ENCODE data around the gene NOS3. TPM values are rescaled to one million over a fixed set of nuclear protein-coding genes. Genes with fewer than 3 reads are reported as not detected.
A peak's percentile ranks its signal among the peaks of the same experiment; 100 is the strongest.
"Not testable (repeated sequence)": the region's sequence is repeated elsewhere in the genome, so short reads cannot be mapped to it uniquely, and the experiment has no call there.

The NOS3 gene
- total RNA-seq, 1 donor from 2014 or later: 10.9 TPM

DNA sequence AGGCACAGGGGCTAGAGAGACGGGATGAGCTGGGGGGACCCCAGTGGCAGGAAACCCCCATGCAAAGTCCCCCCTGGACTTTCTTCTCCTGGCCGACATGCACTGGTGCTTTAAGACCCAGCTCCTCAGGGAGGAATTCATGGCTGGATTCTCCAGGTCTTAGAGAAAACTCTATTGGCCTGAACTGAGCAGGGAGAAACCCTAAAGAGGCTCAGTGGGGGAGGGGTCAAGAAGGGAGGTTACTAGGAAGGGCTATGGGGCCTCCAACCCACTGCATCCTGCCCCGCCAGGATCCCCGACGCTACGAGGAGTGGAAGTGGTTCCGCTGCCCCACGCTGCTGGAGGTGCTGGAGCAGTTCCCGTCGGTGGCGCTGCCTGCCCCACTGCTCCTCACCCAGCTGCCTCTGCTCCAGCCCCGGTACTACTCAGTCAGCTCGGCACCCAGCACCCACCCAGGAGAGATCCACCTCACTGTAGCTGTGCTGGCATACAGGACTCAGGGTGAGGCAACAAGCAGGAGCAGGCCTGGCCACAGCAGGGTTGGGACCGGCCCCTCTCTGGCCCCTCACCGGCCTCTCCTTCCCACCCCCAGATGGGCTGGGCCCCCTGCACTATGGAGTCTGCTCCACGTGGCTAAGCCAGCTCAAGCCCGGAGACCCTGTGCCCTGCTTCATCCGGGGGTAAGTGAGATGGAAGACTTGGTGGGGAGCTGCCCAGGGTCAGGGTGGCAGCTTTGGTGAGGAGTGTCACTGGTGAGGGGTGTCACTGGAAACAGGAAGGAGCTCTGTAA is 19.7 kb downstream of the NOS3 start:
- intact Hi-C loops (cut with micrococcal nuclease): no loop called here
- no peak for ATAC-seq
- DNase-seq: no peak

DNA sequence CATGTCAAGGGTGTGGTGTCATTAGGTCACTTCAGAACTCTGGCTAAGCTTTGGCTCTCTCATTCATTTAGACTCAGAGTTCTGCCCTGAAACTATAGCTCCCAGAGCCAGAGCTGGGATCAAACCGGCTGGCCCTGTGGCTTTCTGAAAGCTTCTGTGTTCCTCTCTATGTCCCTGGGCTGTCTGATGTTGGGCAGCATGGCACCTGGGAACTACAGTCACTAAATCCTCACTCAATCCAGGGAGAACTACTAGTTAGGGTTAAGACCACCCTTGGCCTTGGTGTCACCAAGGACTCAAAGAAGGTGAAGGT is 20.2 kb downstream of the NOS3 start:
- intact Hi-C loops (cut with micrococcal nuclease): no loop called here
- no peak for ATAC-seq

DNA sequence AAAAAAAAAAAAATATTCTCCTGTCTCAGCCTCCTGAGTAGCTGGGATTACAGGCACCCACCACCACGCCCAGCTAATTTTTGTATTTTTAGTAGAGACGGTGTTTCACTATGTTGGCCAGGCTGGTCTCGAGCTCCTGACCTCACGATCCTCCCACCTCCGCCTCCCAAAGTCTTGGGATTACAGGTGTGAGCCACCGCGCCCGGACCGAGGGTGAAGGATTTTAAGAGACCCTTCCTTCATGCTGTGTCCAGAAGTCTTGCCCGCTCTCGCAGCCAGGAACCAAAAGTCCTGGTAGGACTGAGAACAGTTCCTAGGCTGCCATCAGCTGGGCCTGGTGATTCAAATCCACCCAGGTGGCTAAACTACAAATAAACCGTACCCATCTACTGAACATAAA is 20.8 kb downstream of the NOS3 start:
- intact Hi-C loops (cut with micrococcal nuclease); ATAC-seq; DNase-seq: not testable (repeated sequence)

More for the DNA sequence above, 20.2 kb downstream of the NOS3 start:
- DNase-seq: no peak

DNA sequence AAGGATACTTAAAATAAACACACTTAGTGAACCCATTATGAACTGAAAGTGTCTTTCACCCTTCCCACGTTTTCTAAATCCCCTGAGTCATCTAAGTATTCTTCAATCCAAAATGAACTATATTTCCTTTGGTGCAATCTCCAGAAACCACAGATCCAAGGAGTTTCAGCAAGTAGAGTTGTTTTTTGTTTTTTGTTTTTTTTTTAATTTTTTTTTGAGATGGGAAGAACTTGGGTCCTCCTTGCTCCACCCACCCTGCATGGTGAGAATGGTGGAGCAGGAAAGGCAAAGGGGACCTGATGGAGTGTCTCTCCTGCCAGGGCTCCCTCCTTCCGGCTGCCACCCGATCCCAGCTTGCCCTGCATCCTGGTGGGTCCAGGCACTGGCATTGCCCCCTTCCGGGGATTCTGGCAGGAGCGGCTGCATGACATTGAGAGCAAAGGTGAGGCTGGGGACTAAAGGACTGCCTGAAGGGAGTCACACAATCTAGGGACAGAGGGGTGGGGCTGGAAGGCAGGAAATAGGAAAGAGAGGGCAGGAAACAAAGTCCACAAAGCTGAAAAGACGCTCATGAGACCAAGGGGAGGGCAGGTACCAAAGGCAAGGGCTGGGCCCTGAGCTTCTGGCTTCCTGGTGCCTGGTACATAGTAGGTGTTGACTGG is 21.3 kb downstream of the NOS3 start:
- no peak for ATAC-seq
- intact Hi-C loops (cut with micrococcal nuclease): no loop called here
- DNase-seq: no peak

DNA sequence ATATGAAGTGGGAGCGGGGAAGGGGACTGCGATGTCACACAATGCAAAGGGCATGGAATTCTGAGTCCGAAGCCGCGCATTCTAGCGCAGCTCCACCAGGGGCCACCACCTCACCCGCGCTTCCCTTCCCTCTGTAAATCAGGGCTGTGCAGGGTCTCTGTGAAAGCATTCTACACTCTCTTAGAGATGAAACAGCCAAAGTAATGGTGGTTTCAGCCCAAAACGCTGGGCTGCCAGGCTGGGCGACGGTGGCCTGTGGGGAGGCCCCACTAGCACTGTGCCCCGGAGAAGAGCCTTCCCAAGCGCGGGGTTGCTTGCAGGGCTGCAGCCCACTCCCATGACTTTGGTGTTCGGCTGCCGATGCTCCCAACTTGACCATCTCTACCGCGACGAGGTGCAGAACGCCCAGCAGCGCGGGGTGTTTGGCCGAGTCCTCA is 22.1 kb downstream of the NOS3 start:
- DNase-seq (no peak), ATAC-seq (peak; percentile 31)
- intact Hi-C loops (cut with micrococcal nuclease): no loop called here

DNA sequence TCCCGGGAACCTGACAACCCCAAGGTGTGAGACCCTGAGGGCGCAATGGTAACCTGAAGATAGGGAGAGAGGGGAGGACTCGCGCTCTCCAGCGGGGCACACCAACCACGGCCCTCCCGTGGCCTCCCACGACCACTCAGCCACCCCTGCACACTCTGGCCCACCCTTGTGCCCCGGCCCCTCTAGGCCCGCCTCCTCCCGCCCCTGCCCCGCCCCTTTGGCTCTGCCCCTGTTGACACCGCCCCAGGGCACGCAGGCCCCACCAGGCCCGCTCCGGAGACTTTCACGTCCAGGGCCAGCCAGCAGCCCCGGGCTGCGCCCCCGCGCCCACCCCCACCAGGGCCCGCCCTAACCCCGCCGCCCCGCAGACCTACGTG is 22.5 kb downstream of the NOS3 start:
- DNase-seq (no peak), ATAC-seq (peak; percentile 20)
- intact Hi-C loops (cut with micrococcal nuclease): no loop called here

DNA sequence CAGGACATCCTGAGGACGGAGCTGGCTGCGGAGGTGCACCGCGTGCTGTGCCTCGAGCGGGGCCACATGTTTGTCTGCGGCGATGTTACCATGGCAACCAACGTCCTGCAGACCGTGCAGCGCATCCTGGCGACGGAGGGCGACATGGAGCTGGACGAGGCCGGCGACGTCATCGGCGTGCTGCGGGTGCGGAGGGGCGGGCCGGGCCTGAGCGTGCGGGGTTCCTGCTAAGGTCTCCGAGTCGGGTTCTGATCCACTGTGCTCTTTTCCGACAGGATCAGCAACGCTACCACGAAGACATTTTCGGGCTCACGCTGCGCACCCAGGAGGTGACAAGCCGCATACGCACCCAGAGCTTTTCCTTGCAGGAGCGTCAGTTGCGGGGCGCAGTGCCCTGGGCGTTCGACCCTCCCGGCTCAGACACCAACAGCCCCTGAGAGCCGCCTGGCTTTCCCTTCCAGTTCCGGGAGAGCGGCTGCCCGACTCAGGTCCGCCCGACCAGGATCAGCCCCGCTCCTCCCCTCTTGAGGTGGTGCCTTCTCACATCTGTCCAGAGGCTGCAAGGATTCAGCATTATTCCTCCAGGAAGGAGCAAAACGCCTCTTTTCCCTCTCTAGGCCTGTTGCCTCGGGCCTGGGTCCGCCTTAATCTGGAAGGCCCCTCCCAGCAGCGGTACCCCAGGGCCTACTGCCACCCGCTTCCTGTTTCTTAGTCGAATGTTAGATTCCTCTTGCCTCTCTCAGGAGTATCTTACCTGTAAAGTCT is 23.1 kb downstream of the NOS3 start:
- peak; percentile 81 for DNase-seq
- ATAC-seq: peak; percentile 33
- intact Hi-C loops (cut with micrococcal nuclease): no loop called here

DNA sequence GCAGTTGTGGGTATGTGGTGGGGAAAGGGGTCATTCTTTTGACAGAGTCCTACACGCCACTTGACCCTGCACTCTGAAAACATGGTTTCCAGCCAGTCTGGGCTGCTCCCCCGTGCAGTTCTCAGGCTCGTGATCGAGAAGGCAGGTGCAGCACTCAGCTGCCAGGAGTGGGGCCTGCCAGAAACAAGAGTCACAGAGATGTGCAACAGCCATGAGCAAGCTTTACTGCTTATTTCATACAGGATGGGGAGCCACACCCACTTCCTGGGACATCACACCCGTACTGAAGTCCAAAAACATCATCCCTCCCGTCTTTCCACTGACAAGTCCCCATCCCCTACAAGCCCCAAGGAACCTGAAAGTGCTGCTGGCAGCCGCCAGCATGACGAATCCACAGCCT is 24.1 kb downstream of the NOS3 start:
- intact Hi-C loops (cut with micrococcal nuclease): no loop called here
- DNase-seq: no peak
- ATAC-seq: no peak

DNA sequence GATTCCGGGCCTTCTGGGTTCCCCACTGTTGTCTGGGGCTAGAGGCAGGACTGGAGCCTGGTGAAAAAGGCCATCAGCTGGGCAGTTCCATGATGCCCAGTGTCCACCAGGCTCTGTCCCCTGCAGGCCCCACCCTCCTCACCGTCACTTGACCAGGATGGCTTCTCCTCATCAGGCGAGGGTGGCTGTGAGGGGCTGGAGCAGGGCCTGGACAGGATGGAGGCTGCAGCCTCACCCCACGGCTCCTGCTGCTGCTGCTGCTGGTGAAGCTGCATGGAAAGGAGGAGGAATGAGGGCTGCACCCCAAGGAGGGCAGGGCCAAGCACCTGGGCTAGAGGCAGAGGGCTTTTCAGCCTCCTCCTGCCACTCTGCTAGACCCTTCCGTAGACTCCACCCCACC is 25.1 kb downstream of the NOS3 start:
- ATAC-seq (no peak), DNase-seq (no peak)
- intact Hi-C loops (cut with micrococcal nuclease): no loop called here

DNA sequence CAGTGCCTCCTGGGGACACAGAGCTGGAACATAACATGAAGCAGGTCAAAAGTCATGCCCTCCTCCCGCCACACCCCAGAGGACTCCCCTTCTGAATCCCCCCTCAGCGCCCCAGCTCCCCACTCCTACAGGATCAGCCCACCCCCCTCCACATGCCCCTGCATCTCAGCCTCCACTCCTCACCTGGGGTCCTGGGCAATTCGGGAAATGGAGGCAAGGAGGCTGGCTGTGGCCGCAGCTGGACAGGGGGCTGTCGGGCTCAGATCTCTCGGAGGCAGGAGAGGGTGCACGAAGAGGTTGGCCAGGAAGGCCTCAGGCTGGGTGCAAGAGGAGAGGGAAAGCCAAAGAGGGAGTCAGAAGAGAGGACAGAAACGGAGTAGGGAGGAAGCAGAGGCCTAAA is 25.7 kb downstream of the NOS3 start:
- intact Hi-C loops (cut with micrococcal nuclease): no loop called here

DNA sequence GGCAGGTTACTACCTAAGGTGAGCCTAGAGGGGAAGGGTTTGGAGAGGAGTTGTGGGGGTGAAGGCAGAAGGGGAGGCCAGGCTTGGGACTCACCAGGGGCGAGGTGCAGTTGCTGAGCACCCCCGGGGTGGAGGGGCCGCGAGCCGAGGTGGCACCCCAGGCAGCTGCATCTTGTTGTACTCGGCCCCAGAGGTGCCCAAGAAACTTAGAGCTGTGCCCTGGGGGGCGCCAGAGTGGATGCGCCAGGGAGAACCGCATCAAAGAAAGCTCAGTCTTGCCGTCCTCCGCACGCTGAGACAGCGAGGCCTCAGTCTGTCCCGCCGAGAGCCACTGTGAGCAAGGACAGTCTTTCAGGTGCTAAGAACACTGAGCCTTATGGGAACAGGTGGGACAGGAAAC is 26.1 kb downstream of the NOS3 start:
- DNase-seq (no peak), ATAC-seq (no peak)
- intact Hi-C loops (cut with micrococcal nuclease): no loop called here

More for the DNA sequence above, 25.7 kb downstream of the NOS3 start:
- DNase-seq: no peak
- ATAC-seq: no peak

DNA sequence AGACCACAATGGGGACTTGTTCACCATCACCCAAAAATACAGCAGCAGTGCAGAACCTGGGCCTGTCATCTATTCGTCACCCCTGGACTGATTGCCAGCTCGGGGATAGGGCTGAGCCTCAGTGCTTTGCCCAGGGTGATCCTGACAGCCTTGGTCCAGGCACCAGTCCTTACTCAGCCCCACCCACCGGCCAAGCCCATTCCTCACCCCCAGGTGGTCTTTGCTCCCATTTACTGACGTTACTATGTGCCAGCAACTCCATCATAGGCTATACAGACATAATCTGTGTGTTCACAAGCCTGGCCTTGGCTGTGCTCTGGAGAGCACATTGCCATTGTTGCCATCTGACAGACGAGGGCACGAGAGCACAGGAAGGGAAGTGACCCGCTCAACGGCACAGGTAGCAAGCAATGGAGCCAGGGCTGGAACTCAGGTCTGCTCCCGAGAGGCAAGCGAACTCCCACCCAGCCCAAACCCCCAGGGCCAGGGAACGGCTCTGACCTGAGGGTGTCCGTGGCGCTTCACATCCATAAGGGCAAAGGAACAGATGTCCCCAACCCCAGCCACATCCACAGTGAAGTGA is 26.6 kb downstream of the NOS3 start:
- intact Hi-C loops (cut with micrococcal nuclease): no loop called here

DNA sequence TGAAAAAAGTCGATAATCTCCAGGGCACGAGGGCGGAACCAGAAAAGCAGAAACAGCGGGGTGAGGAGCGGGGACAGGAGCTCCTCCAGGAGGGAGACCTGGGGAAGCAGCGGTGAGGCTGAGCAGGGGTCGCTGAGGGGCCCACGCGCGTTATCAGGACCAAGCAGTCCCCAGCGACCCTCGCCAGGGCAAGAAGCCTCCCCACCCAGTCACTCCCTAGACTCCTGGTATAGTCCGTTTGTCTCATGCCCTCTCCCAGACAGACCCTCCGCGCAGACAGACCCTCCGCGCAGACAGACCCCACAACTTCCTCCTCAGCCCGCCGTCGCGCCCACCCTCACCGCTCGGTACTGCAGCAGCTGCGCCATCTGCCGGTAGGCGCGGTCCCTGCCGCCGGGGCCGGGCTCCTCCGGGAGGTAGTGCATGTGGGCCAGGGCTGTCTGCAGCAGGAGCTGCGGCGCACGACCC is 27.2 kb downstream of the NOS3 start:
- intact Hi-C loops (cut with micrococcal nuclease): no loop called here
- DNase-seq: peak; percentile 83

More for the DNA sequence above, 26.6 kb downstream of the NOS3 start:
- DNase-seq: no peak
- ATAC-seq: no peak

DNA sequence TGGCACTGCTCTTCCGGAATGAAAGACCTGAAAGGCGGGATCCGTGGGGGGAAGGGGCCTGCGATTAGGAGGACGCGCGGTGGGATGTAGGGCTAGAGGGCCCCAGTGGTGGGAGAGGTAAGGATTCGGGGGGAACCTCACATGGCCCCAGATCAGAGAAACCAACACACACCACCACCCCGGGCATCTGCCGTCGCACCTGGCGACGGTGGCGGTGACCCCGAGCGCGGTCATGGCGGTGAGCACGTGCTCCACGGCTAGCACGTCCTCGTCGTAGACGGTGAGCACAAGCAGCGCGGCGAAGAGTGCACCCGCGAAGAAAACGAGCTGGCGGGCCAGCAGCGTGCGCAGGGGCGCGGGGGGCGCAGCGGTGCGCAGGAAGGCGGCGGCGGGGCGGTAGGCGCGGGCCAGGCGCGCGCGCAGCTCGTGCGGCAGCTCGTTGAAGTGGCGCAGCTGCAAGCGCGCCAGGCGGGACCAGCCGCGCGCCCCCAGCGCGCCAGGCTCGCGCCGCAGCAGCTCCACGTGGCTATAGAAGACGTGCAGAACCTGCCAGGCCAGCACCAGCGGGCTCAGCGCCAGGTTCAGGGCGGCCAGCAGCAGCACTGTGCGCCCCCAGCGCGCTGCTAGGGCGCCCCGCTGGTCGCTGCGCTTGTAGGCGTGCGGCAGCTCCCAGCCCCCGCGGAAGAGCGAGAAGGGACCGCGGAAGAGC is 27.8 kb downstream of the NOS3 start:
- peak; percentile 30 for ATAC-seq
- DNase-seq: peak; percentile 57
- intact Hi-C loops (cut with micrococcal nuclease): no loop called here

More for the DNA sequence above, 27.2 kb downstream of the NOS3 start:
- ATAC-seq: peak; percentile 75

DNA sequence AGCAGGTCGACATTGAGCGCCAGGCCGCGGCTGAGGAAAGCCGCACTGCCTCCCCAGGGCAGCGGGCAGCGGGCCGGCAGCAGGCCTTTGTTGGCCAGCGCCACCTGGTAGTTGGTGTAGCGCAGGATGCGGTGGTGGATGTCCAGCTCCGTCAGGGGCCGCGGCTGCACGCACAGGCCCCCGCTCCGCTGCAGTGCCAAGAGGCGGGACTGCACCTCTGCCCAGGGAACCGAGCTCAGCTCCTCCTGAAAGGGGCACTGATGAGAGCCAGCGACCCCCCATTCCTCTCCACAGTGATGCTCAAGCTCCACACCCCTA is 28.3 kb downstream of the NOS3 start:
- ATAC-seq: no peak
- intact Hi-C loops (cut with micrococcal nuclease): no loop called here
- no peak for DNase-seq

DNA sequence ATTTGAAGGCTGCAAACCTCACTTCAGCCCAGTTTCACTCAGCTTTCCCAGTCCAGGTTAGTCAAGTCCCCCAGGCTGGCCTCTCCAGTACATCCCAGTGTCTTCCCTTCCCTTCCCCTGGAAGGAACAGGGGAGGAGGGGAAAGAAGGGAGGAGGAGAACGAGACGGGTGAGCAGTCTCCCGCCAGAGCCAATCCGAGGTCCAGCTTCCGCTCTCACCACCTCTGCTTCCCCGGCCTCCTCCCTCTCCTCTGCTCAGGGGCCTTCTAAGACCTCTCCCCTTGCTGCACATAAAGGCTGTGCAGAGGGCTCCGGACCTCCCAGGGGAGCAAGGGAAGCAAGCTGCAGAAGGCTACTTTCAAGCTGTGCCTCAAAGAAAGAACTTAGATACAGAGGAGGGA is 29.4 kb downstream of the NOS3 start:
- intact Hi-C loops (cut with micrococcal nuclease): no loop called here
- ATAC-seq: no peak
- DNase-seq: no peak

DNA sequence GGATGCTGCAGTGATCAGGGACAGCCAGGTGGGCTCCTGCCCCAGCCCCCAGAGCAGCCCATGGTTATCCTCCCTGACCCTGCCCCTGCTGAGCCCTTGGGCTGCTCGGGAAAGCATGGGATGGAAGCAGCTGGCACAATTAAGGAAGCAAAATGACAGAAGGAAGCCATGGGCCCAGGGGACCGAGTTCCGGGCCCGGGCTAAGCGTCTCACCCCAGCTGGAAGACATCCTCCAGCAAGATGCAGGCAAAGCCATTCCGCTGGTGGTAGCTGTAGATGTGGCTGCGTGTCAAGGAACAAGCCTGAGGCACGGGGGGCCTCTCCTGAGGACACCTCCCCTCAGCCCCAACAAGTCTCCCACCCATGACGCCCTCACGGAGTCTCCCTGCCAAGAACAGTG is 32.4 kb downstream of the NOS3 start:
- intact Hi-C loops (cut with micrococcal nuclease): no loop called here
- DNase-seq: no peak
- ATAC-seq: no peak

DNA sequence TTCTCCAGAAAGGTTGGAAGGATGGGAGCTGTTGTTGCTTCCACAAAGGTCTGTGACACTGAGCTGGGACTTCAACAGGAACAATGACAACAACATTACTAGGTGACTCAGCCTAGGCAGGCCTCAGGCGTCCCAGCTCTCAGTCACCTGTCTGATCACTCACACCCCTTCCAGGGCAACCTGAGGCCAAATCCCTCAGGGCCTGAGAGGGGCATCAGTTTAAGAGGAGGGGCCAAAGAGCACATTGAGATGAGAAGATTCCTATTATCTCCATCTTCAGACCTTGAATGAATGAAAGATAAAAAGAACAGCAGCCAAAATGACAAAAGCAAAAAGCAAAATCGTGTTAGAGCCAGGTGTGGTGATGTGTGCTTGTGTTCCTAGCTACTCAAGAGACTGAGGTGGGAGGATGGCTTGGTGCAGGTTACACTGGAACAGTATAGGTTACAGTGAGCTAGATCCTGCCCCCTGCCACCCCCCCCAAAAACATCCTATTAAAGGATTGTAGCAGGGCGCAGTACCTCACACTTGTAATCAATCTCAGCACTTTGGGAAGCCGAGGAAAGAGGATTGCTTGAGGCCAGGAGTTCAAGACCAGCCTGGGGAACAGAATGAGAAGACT is 33.7 kb downstream of the NOS3 start, which contains the start of gene ATG9B:
Gene ATG9B, minus strand, starts transcription at position 60 of the 622 bp plus-strand sequence. CDS start 71 bp downstream, outside the sequence.
- ATAC-seq: no peak
- no peak for DNase-seq
- intact Hi-C loops (cut with micrococcal nuclease): no loop called here

Measured in left ventricle myocardium superior (tissue), 1 donor.